ENCODE measurements around the gene CCR4. TPM values are rescaled to one million over a fixed set of nuclear protein-coding genes. Genes with fewer than 3 reads are reported as not detected.
"Not testable (repeated sequence)": the region's sequence is repeated elsewhere in the genome, so short reads cannot be mapped to it uniquely, and the experiment has no call there.

The CCR4 gene
- total RNA-seq, 2 experiments from 2014 or later, result 22.8 to 42.1 TPM

DNA sequence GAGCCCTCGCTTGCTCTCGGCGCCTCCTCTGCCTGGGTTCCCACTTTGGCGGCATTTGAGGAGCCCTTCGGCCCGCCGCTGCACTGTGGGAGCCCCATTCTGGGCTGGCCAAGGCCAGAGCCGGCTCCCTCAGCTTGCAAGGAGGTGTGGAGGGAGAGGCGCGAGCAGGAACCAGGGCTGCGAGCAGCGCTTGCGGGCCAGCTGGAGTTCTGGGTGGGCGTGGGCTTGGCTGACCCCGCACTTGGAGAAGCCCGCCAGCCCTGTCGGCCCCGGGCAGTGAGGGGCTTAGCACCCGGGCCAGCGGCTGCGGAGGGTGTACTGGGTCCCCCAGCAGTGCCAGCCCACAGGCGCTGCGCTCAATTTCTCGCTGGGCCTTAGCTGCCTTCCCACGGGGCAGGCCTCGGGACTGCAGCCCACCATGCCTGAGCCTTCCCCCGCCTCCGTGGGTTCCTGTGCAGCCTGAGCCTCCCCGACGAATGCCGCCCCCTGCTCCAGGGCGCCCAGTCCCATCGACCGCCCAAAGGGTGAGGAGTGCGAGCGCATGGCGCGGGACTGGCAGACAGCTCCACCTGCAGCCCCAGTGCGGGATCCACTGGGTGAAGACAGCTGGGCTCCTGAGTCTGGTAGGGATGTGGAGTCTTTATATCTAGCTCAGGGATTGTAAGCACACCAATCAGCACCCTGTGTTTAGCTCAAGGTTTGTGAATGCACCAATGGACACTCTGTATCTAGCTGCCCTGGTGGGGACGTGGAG is 11.7 kb upstream of the CCR4 start:
- H3K27me3 Mint-ChIP-seq; H3K36me3 Mint-ChIP-seq; DNase-seq; H3K27ac Mint-ChIP-seq; H3K4me1 Mint-ChIP-seq; H3K4me3 Mint-ChIP-seq; ATAC-seq; H3K9me3 Mint-ChIP-seq (ENCODE audit: low read depth): not testable (repeated sequence)
- CTCF ChIA-PET, result interaction anchor here (1.3 kb wide), 1 partner anchor 13 kb away, joined by 3 read pairs; no protein-coding TSS in a partner anchor

DNA sequence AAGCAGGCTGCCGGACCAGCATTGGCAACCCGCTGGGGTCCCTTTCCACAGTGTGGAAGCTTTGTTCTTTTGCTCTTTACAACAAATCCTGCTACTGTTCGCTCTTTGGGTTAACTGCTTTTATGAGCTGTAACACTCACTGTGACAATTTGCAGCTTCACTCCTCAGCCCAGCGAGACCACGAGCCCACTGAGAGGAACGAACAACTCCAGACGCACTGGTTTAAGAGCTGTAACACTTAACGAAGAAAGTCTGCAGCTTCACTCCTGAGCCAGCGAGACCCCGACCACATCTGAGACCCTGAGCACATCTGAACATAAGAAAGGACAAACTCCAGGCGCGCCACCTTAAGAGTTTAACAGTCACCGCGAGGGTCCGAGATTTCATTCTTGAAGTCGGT is 10.7 kb upstream of the CCR4 start:
- H3K4me3 Mint-ChIP-seq, result no peak overlapping the region
- H3K4me1 Mint-ChIP-seq, result no peaks in the 10 kb centered on the region
- H3K36me3 Mint-ChIP-seq, result no peaks in the 10 kb centered on the region
- H3K9me3 Mint-ChIP-seq (ENCODE audit: low read depth), result no peaks in the 10 kb centered on the region
- no peak for DNase-seq
- CTCF ChIA-PET, result interaction anchor here (1.3 kb wide), 1 partner anchor 14 kb away, joined by 3 read pairs; no protein-coding TSS in a partner anchor
- H3K27ac Mint-ChIP-seq, result no peak overlapping the region
- ATAC-seq, result no peak
- peaks cover 2% of the 10 kb centered on the region for H3K27me3 Mint-ChIP-seq

DNA sequence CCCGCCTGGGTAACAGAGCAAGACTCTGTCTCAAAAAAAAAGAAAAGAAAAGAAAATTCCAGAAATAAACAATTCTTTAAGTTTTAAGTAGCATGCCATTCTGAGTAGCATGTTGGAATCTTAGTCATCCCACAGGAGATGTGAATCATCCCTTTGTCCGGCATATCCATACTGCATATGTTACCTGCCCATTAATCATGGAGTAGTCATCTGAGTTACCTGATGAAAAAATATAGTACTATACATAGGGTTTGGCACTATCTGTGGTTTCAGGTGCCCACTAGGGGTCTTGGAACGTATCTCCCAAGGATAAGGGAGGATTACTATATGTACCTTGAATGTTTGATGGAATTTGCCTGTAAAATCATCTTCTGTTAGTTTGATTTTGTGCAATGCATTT is 6.3 kb upstream of the CCR4 start:
- CTCF ChIA-PET, result interaction anchor here (0.7 to 9.8 kb wide), 2 partner anchors 119 to 126 kb away, joined by 3 to 203 read pairs; no protein-coding TSS in a partner anchor
- no peaks in the 10 kb centered on the region for H3K9me3 Mint-ChIP-seq (ENCODE audit: low read depth)
- no peaks in the 10 kb centered on the region for H3K36me3 Mint-ChIP-seq
- DNase-seq (peak; percentile 12), ATAC-seq (no peak)
- H3K4me3 Mint-ChIP-seq, result no peak overlapping the region
- peaks cover 21% of the 10 kb centered on the region for H3K4me1 Mint-ChIP-seq
- no peaks in the 10 kb centered on the region for H3K27me3 Mint-ChIP-seq
- H3K27ac Mint-ChIP-seq, result no peak overlapping the region

DNA sequence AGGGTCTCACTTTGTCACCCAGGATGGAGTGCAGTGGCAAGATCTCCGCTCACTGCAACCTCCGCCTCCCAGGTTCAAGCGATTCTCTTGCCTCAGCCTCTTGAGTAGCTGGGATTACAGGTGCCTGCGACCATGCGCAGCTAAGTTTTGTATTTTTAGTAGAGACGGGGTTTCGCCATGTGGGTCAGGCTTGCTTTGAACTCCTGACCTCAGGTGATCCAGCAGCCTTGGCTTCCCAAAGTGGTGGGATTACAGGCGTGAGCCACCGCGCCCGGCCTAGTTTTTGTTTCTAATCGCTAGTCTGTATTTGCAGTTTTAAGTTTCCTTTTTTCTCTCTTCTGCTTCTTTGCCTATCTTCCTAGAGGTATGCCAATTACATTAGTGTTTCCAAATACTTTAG is 5.8 kb upstream of the CCR4 start:
- peaks cover 24% of the 10 kb centered on the region for H3K4me1 Mint-ChIP-seq
- ATAC-seq; H3K27ac Mint-ChIP-seq; H3K4me3 Mint-ChIP-seq; H3K36me3 Mint-ChIP-seq; H3K9me3 Mint-ChIP-seq (ENCODE audit: low read depth); H3K27me3 Mint-ChIP-seq: not testable (repeated sequence)
- CTCF ChIA-PET, result interaction anchor here (0.7 to 9.8 kb wide), 3 partner anchors 85 to 125 kb away, joined by 3 to 203 read pairs (median 43); no protein-coding TSS in a partner anchor
- peak; percentile 50 for DNase-seq

GRCh38 chr3:32946973-32947788 is 4.3 kb upstream of the CCR4 start:
- ATAC-seq (peak; percentile 10), DNase-seq (no peak)
- H3K36me3 Mint-ChIP-seq, result peaks cover 7% of the 10 kb centered on the region
- CTCF ChIA-PET, result interaction anchor here (0.8 to 9.8 kb wide), 29 partner anchors 14 to 770 kb away, joined by 3 to 203 read pairs (median 4); partner anchors contain the start of genes CLASP2 and CRTAP
- no peaks in the 10 kb centered on the region for H3K27me3 Mint-ChIP-seq
- no peak overlapping the region for H3K4me3 Mint-ChIP-seq
- no peak overlapping the region for H3K27ac Mint-ChIP-seq
- H3K9me3 Mint-ChIP-seq (ENCODE audit: low read depth), result no peaks in the 10 kb centered on the region
- H3K4me1 Mint-ChIP-seq, result peaks cover 38% of the 10 kb centered on the region

GRCh38 chr3:32947789-32948238 is 3.6 kb upstream of the CCR4 start:
- H3K9me3 Mint-ChIP-seq (ENCODE audit: low read depth), result no peaks in the 10 kb centered on the region
- peak; percentile 95 for DNase-seq
- H3K4me1 Mint-ChIP-seq, result peaks cover 43% of the 10 kb centered on the region
- peak; percentile 83 for ATAC-seq
- CTCF ChIA-PET, result interaction anchor here (0.8 to 9.8 kb wide), 29 partner anchors 13 to 770 kb away, joined by 3 to 203 read pairs (median 5); partner anchors contain the start of genes CLASP2 and CRTAP
- H3K36me3 Mint-ChIP-seq, result peaks cover 11% of the 10 kb centered on the region
- no peaks in the 10 kb centered on the region for H3K27me3 Mint-ChIP-seq
- H3K4me3 Mint-ChIP-seq, result no peak overlapping the region
- H3K27ac Mint-ChIP-seq, result peak overlapping the region; percentile 11

DNA sequence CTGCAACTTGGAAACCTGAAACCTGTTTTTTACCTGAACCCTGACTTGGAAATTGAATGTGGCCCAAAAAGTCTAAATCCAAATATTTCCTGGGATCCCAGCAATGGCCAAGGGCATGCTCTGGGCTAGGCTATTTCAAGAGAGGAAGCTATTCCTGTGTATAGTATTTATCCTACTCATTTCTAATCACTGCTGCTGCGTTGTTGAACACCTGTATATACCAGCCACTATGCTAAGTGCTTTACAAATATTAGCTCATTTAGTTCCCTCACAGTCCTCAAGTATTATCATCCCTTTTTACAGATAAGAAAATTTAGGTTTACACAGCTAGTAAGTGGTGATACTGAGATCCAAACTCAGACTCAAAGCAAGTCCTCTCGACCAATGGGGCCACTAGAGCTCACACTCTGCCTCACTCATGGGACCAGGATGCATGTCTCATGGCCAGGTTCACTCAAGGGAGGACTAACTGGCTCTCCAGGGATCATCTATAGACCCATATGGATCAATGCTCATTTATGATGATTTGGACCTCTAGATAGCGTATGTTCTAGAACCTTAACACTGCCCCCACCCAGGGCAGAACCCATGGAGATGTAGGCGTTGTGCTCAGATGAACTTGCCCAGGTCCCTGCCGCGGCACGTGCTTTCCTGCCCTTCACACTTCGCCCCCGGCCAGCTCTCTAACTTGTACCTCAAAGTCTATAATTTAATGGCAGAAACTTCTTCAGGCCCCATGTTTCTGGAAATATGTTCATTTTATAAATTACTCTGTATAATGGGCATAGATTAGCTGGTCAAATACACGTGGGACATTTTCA is 2.6 kb upstream of the CCR4 start:
- Mint-ChIP-seq H3K27me3 (no peaks in the 10 kb centered on the region), H3K4me3 (no peak overlapping the region), H3K4me1 (peaks cover 52% of the 10 kb centered on the region), H3K9me3 (ENCODE audit: low read depth) (no peaks in the 10 kb centered on the region), H3K36me3 (peaks cover 16% of the 10 kb centered on the region), H3K27ac (no peak overlapping the region)
- ATAC-seq (no peak), DNase-seq (peak; percentile 25)
- CTCF ChIA-PET, result interaction anchor here (1.1 to 9.8 kb wide), 15 partner anchors 12 to 424 kb away, joined by 3 to 203 read pairs (median 8); partner anchors contain the start of gene CRTAP

GRCh38 chr3:32950516-32950915 is 928 bp upstream of the CCR4 start:
- CTCF ChIA-PET, result interaction anchor here (1.0 to 9.8 kb wide), 9 partner anchors 11 to 422 kb away, joined by 3 to 203 read pairs (median 6); no protein-coding TSS in a partner anchor
- Mint-ChIP-seq H3K36me3 (peaks cover 23% of the 10 kb centered on the region), H3K4me1 (peaks cover 60% of the 10 kb centered on the region), H3K27ac (peak overlapping the region; percentile 45), H3K4me3 (no peak overlapping the region), H3K27me3 (no peaks in the 10 kb centered on the region), H3K9me3 (ENCODE audit: low read depth) (no peaks in the 10 kb centered on the region)
- ATAC-seq (no peak), DNase-seq (no peak)

GRCh38 chr3:32952369-32953077 is 1.1 kb downstream of the CCR4 start:
- peak overlapping the region; percentile 84 for H3K27ac Mint-ChIP-seq
- CTCF ChIA-PET, result interaction anchor here (0.6 to 9.8 kb wide), 5 partner anchors 26 to 118 kb away, joined by 3 to 203 read pairs (median 4); no protein-coding TSS in a partner anchor
- no peak for ATAC-seq
- peaks cover 27% of the 10 kb centered on the region for H3K36me3 Mint-ChIP-seq
- no peaks in the 10 kb centered on the region for H3K9me3 Mint-ChIP-seq (ENCODE audit: low read depth)
- no peaks in the 10 kb centered on the region for H3K27me3 Mint-ChIP-seq
- no peak for DNase-seq
- H3K4me1 Mint-ChIP-seq, result peaks cover 61% of the 10 kb centered on the region
- H3K4me3 Mint-ChIP-seq, result peak overlapping the region; percentile 76

DNA sequence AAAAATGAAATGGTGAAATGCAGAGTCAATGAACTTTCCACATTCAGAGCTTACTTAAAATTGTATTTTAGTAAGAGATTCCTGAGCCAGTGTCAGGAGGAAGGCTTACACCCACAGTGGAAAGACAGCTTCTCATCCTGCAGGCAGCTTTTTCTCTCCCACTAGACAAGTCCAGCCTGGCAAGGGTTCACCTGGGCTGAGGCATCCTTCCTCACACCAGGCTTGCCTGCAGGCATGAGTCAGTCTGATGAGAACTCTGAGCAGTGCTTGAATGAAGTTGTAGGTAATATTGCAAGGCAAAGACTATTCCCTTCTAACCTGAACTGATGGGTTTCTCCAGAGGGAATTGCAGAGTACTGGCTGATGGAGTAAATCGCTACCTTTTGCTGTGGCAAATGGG is 3.1 kb downstream of the CCR4 start:
- H3K4me3 Mint-ChIP-seq, result peak overlapping the region; percentile 76
- no peak overlapping the region for H3K27ac Mint-ChIP-seq
- H3K4me1 Mint-ChIP-seq, result peaks cover 61% of the 10 kb centered on the region
- CTCF ChIA-PET, result interaction anchor here (1.7 to 9.8 kb wide), 2 partner anchors 24 to 116 kb away, joined by 4 to 203 read pairs; no protein-coding TSS in a partner anchor
- no peaks in the 10 kb centered on the region for H3K9me3 Mint-ChIP-seq (ENCODE audit: low read depth)
- no peak for DNase-seq
- ATAC-seq, result no peak
- peaks cover 27% of the 10 kb centered on the region for H3K36me3 Mint-ChIP-seq
- H3K27me3 Mint-ChIP-seq, result no peaks in the 10 kb centered on the region

GRCh38 chr3:32956750-32957570 is 5.5 kb downstream of the CCR4 start:
- Mint-ChIP-seq H3K27ac (no peak overlapping the region), H3K9me3 (ENCODE audit: low read depth) (no peaks in the 10 kb centered on the region), H3K4me3 (peak overlapping the region; percentile 5), H3K27me3 (no peaks in the 10 kb centered on the region), H3K4me1 (peaks cover 66% of the 10 kb centered on the region), H3K36me3 (peaks cover 23% of the 10 kb centered on the region)
- ATAC-seq (no peak), DNase-seq (no peak)
- CTCF ChIA-PET, result interaction anchor here (1.2 kb wide), 2 partner anchors 11 to 74 kb away, joined by 3 read pairs; no protein-coding TSS in a partner anchor
